Measurements from ENCODE around the gene C3. TPM values are rescaled to one million over a fixed set of nuclear protein-coding genes. Genes with fewer than 3 reads are reported as not detected.

C3 gene
- total and polyA plus RNA-seq, 2 of the 13 experiments (the other 11 are each of a cell fraction or from before 2014, with no cell fraction given): 1,455 to 6,272 TPM

GRCh38 chr19:6736917-6737283 lies 16.4 kb upstream of the C3 start (continued):
- no peak for TF ChIP-seq SRSF1 (optimal IDR thresholded peaks at IDR 0.05; ENCODE audit: low read depth, low read length)
- TF ChIP-seq ZNF761 (CRISPR knock-in tag; conservative IDR thresholded peaks at IDR 0.05): peak; percentile 64; the same call in 1 of the 2 replicates
- peak; percentile 38; the same call in 1 of the 2 replicates for TF ChIP-seq ZMAT3 (CRISPR knock-in tag; conservative IDR thresholded peaks at IDR 0.05)
- peak; percentile 51; the same call in 1 of the 2 replicates for TF ChIP-seq ZBTB10 (CRISPR knock-in tag; IDR thresholded peaks at IDR 0.05; ENCODE audit: borderline replicate concordance)
- no peak for TF ChIP-seq KAT7 (CRISPR knock-in tag; IDR thresholded peaks at IDR 0.05; ENCODE audit: borderline replicate concordance)
- TF ChIP-seq ZBTB37 (CRISPR knock-in tag; IDR thresholded peaks at IDR 0.05): no peak
- TF ChIP-seq SNAPC4 (CRISPR knock-in tag; IDR thresholded peaks at IDR 0.05): peak; percentile 20; the same call in 1 of the 2 replicates
- TF ChIP-seq GLI4 (CRISPR knock-in tag; IDR thresholded peaks at IDR 0.05; ENCODE audit: borderline replicate concordance): no peak
- TF ChIP-seq ZNF275 (CRISPR knock-in tag; IDR thresholded peaks at IDR 0.05; ENCODE audit: borderline replicate concordance): 0 out of 2 replicates have a peak, but pooled peaks have one; percentile 22
- 0 out of 2 replicates have a peak, but pooled peaks have one; percentile 67 for TF ChIP-seq ZNF430 (CRISPR knock-in tag; IDR thresholded peaks at IDR 0.05)
- 0 out of 2 replicates have a peak, but pooled peaks have one; percentile 34 for TF ChIP-seq ESRRA (CRISPR knock-in tag; IDR thresholded peaks at IDR 0.05; ENCODE audit: low read depth)
- 0 out of 2 replicates have a peak, but pooled peaks have one; percentile 63 for TF ChIP-seq ZC3H13 (CRISPR knock-in tag; IDR thresholded peaks at IDR 0.05)
- peak; percentile 19 for TF ChIP-seq ASH2L (IDR thresholded peaks at IDR 0.05; ENCODE audit: insufficient read length, low read depth, low read length)
- no peak for TF ChIP-seq USF2 (IDR thresholded peaks at IDR 0.05; ENCODE audit: low read depth, low read length)
- no peak for TF ChIP-seq USF2 (CRISPR knock-in tag; IDR thresholded peaks at IDR 0.05; ENCODE audit: borderline replicate concordance)
- no peak for TF ChIP-seq SCMH1 (CRISPR knock-in tag; IDR thresholded peaks at IDR 0.05; ENCODE audit: borderline replicate concordance)
